ENCODE measurements around the gene ATP2A3.

The ATP2A3 gene

GRCh38 chr17:3964203-3965117 is at the start of gene ATP2A3:
ATP2A3 (minus strand) TSS chr17:3964437; CDS start chr17:3964291, 146 bp downstream.
- in situ Hi-C loops (cut with HindIII; ENCODE audit: low pct_ligation_motif_present, low pct_unique_long_range_greater_than_20kb, low sequenced_read_pairs) = no loop called here
- DNase-seq = peak; percentile 53

GRCh38 chr17:4010754-4011153 is 46.5 kb upstream of the ATP2A3 start:
- DNase-seq = no peak
- in situ Hi-C loops (cut with HindIII; ENCODE audit: low pct_ligation_motif_present, low pct_unique_long_range_greater_than_20kb, low sequenced_read_pairs) = no loop called here

GRCh38 chr17:4009186-4009785 is 45.0 kb upstream of the ATP2A3 start:
- DNase-seq = no peak
- in situ Hi-C loops (cut with HindIII; ENCODE audit: low pct_ligation_motif_present, low pct_unique_long_range_greater_than_20kb, low sequenced_read_pairs) = no loop called here

GRCh38 chr17:4008441-4009185 is 44.4 kb upstream of the ATP2A3 start:
- in situ Hi-C loops (cut with HindIII; ENCODE audit: low pct_ligation_motif_present, low pct_unique_long_range_greater_than_20kb, low sequenced_read_pairs) = no loop called here
- no peak for DNase-seq

GRCh38 chr17:4008082-4008435 is 43.8 kb upstream of the ATP2A3 start:
- DNase-seq = no peak
- in situ Hi-C loops (cut with HindIII; ENCODE audit: low pct_ligation_motif_present, low pct_unique_long_range_greater_than_20kb, low sequenced_read_pairs) = no loop called here

GRCh38 chr17:4007346-4008081 is 43.3 kb upstream of the ATP2A3 start:
- no peak for DNase-seq
- in situ Hi-C loops (cut with HindIII; ENCODE audit: low pct_ligation_motif_present, low pct_unique_long_range_greater_than_20kb, low sequenced_read_pairs) = no loop called here

GRCh38 chr17:4006745-4007211 is 42.5 kb upstream of the ATP2A3 start:
- DNase-seq = no peak
- in situ Hi-C loops (cut with HindIII; ENCODE audit: low pct_ligation_motif_present, low pct_unique_long_range_greater_than_20kb, low sequenced_read_pairs) = no loop called here

- no peak for DNase-seq
- in situ Hi-C loops (cut with HindIII; ENCODE audit: low pct_ligation_motif_present, low pct_unique_long_range_greater_than_20kb, low sequenced_read_pairs) = no loop called here
These were observed 41.9 kb upstream of the ATP2A3 start for GRCh38 chr17:4006165-4006589.

- no peak for DNase-seq
- in situ Hi-C loops (cut with HindIII; ENCODE audit: low pct_ligation_motif_present, low pct_unique_long_range_greater_than_20kb, low sequenced_read_pairs) = no loop called here
These were observed 41.3 kb upstream of the ATP2A3 start for GRCh38 chr17:4005296-4006164.

GRCh38 chr17:4004517-4005295 is 40.5 kb upstream of the ATP2A3 start:
- in situ Hi-C loops (cut with HindIII; ENCODE audit: low pct_ligation_motif_present, low pct_unique_long_range_greater_than_20kb, low sequenced_read_pairs) = no loop called here
- DNase-seq = no peak

GRCh38 chr17:4003501-4004421 is 39.5 kb upstream of the ATP2A3 start:
- DNase-seq = no peak
- in situ Hi-C loops (cut with HindIII; ENCODE audit: low pct_ligation_motif_present, low pct_unique_long_range_greater_than_20kb, low sequenced_read_pairs) = no loop called here

- in situ Hi-C loops (cut with HindIII; ENCODE audit: low pct_ligation_motif_present, low pct_unique_long_range_greater_than_20kb, low sequenced_read_pairs) = no loop called here
These were observed 38.9 kb upstream of the ATP2A3 start for GRCh38 chr17:4003131-4003500.

GRCh38 chr17:4001048-4001590 is 36.9 kb upstream of the ATP2A3 start:
- in situ Hi-C loops (cut with HindIII; ENCODE audit: low pct_ligation_motif_present, low pct_unique_long_range_greater_than_20kb, low sequenced_read_pairs) = no loop called here
- DNase-seq = no peak

More at GRCh38 chr17:4003131-4003500, 38.9 kb upstream of the ATP2A3 start:
- no peak for DNase-seq

GRCh38 chr17:3998436-3998835 is 34.2 kb upstream of the ATP2A3 start:
- in situ Hi-C loops (cut with HindIII; ENCODE audit: low pct_ligation_motif_present, low pct_unique_long_range_greater_than_20kb, low sequenced_read_pairs) = no loop called here
- no peak for DNase-seq

GRCh38 chr17:3995067-3995466 is 30.8 kb upstream of the ATP2A3 start:
- no peak for DNase-seq
- in situ Hi-C loops (cut with HindIII; ENCODE audit: low pct_ligation_motif_present, low pct_unique_long_range_greater_than_20kb, low sequenced_read_pairs) = no loop called here

GRCh38 chr17:3994221-3994576 is 30.0 kb upstream of the ATP2A3 start:
- in situ Hi-C loops (cut with HindIII; ENCODE audit: low pct_ligation_motif_present, low pct_unique_long_range_greater_than_20kb, low sequenced_read_pairs) = no loop called here
- no peak for DNase-seq

All from ACHN (cell line).